SK-N-SH (cell line): ENCODE data around the gene RELT. TPM values are rescaled to one million over a fixed set of nuclear protein-coding genes. Genes with fewer than 3 reads are reported as not detected.

Experiments used
- CTCF ChIA-PET: fragments of 300-600, 350-600 bp; formaldehyde crosslinking; extraction: SDS; loops from one replicate; lab custom pipeline; 2021; lab: Yijun Ruan, JAX
- POLR2A ChIA-PET: fragments of 350-600 bp; sonication (Branson Sonifier 250); formaldehyde crosslinking; extraction: SDS; loops from one replicate; lab custom pipeline; 2020; ENCODE audit warnings: antibody characterized with exemption, inconsistent platforms; lab: Yijun Ruan, JAX
- DNase-seq: peaks from one replicate; pipeline ENCODE4 v3.0.0; 2012
- H2AFZ ChIP-seq: fragments of 200-600 bp; sonication (generic); 2 replicates; pipeline ENCODE4 v1.8.1; 2016; ENCODE audit warnings: antibody characterized with exemption, mild to moderate bottlenecking, low read depth
- H3F3A ChIP-seq: fragments of 200-600 bp; sonication (generic); replicated peaks from 2 replicates; pipeline ENCODE3; 2016; ENCODE audit warnings: antibody characterized with exemption, mild to moderate bottlenecking; ENCODE audit not compliant: insufficient read depth
- H3K27ac ChIP-seq, 2 experiments: fragments of 200-500 bp in 1 of 2; fragments of 200-600 bp in 1 of 2; sonication (Bioruptor generic) in 1 of 2; sonication (generic), shearing (Covaris generic) in 1 of 2; 2 replicates each; pipeline versions ENCODE4 v1.5.1 to v1.6.1; 2014 to 2016; ENCODE audit warnings: low read depth in 2 of 2, inconsistent platforms in 1 of 2, low read length in 1 of 2, mild to moderate bottlenecking in 1 of 2, mixed read lengths in 1 of 2
- H3K27me3 ChIP-seq: fragments of 200-600 bp; sonication (generic), shearing (Covaris generic); 2 replicates; pipeline ENCODE4 v1.6.1; 2016; ENCODE audit warnings: mixed run types; ENCODE audit not compliant: insufficient read depth
- H3K36me3 ChIP-seq, 2 experiments: fragments of 200-500 bp in 1 of 2; fragments of 200-600 bp in 1 of 2; sonication (Bioruptor generic) in 1 of 2; sonication (generic) in 1 of 2; replicated peaks in 1 of 2; 2 replicates each; pipeline versions ENCODE3 to v1.5.1; 2014 to 2016; ENCODE audit warnings: low read length in 1 of 2, mild to moderate bottlenecking in 1 of 2; ENCODE audit not compliant: insufficient read depth in 2 of 2, control insufficient read depth in 1 of 2
- H3K4me1 ChIP-seq, 2 experiments: fragments of 200-500 bp in 1 of 2; fragments of 200-600 bp in 1 of 2; sonication (Bioruptor generic) in 1 of 2; sonication (generic), shearing (Covaris generic) in 1 of 2; 2 replicates each; pipeline versions ENCODE4 v1.5.1 to v1.6.1; 2014 to 2016; ENCODE audit warnings: low read depth in 1 of 2, low read length in 1 of 2, mixed run types in 1 of 2; ENCODE audit not compliant: insufficient read depth in 2 of 2, control insufficient read depth in 1 of 2
- H3K4me2 ChIP-seq: fragments of 200-600 bp; sonication (generic), shearing (Covaris generic); 2 replicates; pipeline ENCODE4 v1.6.1; 2017; ENCODE audit warnings: mixed run types
- H3K4me3 ChIP-seq, 2 experiments: fragments of 200-500 bp in 1 of 2; fragments of 200-600 bp in 1 of 2; sonication (Bioruptor generic) in 1 of 2; sonication (generic), shearing (Covaris generic) in 1 of 2; 2 replicates each; pipeline versions ENCODE4 v1.5.1 to v1.8.1; 2014 to 2016; ENCODE audit warnings: low read depth in 2 of 2, inconsistent platforms in 1 of 2, low read length in 1 of 2, mild to moderate bottlenecking in 1 of 2, mixed read lengths in 1 of 2, moderate library complexity in 1 of 2
- H3K79me2 ChIP-seq: fragments of 200-600 bp; sonication (generic); 2 replicates; pipeline ENCODE4 v1.8.1; 2017; ENCODE audit warnings: mild to moderate bottlenecking; ENCODE audit not compliant: insufficient read depth
- H3K9ac ChIP-seq: fragments of 200-600 bp; sonication (generic); 2 replicates; pipeline ENCODE4 v1.6.1; 2017; ENCODE audit warnings: mixed run types
- H3K9me2 ChIP-seq: fragments of 200-600 bp; sonication (generic); 2 replicates; pipeline ENCODE4 v1.6.1; 2017; ENCODE audit warnings: mixed run types
- H3K9me3 ChIP-seq: fragments of 200-600 bp; sonication (generic); 2 replicates; pipeline ENCODE4 v1.6.1; 2017; ENCODE audit warnings: mixed run types, mild to moderate bottlenecking, moderate library complexity
- H4K20me1 ChIP-seq: fragments of 200-600 bp; sonication (generic); 2 replicates; pipeline ENCODE4 v1.6.1; 2017; ENCODE audit warnings: mild to moderate bottlenecking, mixed run types; ENCODE audit not compliant: insufficient read depth
- CHD2 ChIP-seq: fragments of 150-350 bp; IDR thresholded peaks from 2 replicates; pipeline ENCODE4 v1.6.1; 2018; ENCODE audit warnings: low read length; ENCODE audit not compliant: partially characterized antibody
- ELF1 ChIP-seq: IDR thresholded peaks from 2 replicates; pipeline ENCODE4 v1.4.0; 2012
- EP300 ChIP-seq, 2 experiments: IDR thresholded peaks; 2 replicates each; pipeline versions ENCODE4 v1.4.0 to v1.6.1; 2012; ENCODE audit warnings: borderline replicate concordance in 1 of 2, low read depth in 1 of 2, low read length in 1 of 2
- FOSL2 ChIP-seq: IDR thresholded peaks from 2 replicates; pipeline ENCODE4 v1.4.0; 2012; ENCODE audit warnings: low read depth, mild to moderate bottlenecking, moderate library complexity, borderline replicate concordance
- FOXJ3 ChIP-seq: sonication (generic); formaldehyde crosslinking; IDR thresholded peaks from 2 replicates; pipeline ENCODE4 v1.5.1; 2020; ENCODE audit warnings: mild to moderate bottlenecking, missing genetic modification reagents
- FOXM1 ChIP-seq: IDR thresholded peaks from 2 replicates; pipeline ENCODE4 v1.4.0; 2012; ENCODE audit warnings: low read depth, mild to moderate bottlenecking
- GABPA ChIP-seq: IDR thresholded peaks from 2 replicates; pipeline ENCODE4 v1.4.0; 2012; ENCODE audit warnings: low read depth, mild to moderate bottlenecking
- GATA2 ChIP-seq: sonication (generic); formaldehyde crosslinking; IDR thresholded peaks from 2 replicates; pipeline ENCODE4 v1.5.0; 2020; ENCODE audit warnings: mild to moderate bottlenecking, missing genetic modification reagents
- JUND ChIP-seq: IDR thresholded peaks from 2 replicates; pipeline ENCODE4 v1.4.0; 2012
- POLR2AphosphoS5 ChIP-seq: IDR thresholded peaks from 2 replicates; pipeline ENCODE4 v1.6.1; 2012; ENCODE audit warnings: low read depth, low read length
- RAD21 ChIP-seq: IDR thresholded peaks from 2 replicates; pipeline ENCODE4 v1.6.1; 2012; ENCODE audit warnings: mild to moderate bottlenecking, low read length
- RXRA ChIP-seq: IDR thresholded peaks from 2 replicates; pipeline ENCODE4 v1.4.0; 2012; ENCODE audit warnings: low read depth, mild to moderate bottlenecking, borderline replicate concordance
- WGBS: methylation state at CpG from one replicate; pipeline ENCODE4 v1.1.6; 2017; ENCODE audit warnings: low lambda C conversion rate; 5-methylcytosine and 5-hydroxymethylcytosine counted together
- polyA plus RNA-seq, 3 experiments: library from polyadenylated mRNA; depleted of rRNA; stranded (reverse); fragments of >200 nt; gene quantifications; 2 replicates each; pipeline ENCODE4 v1.2.3, GENCODE V29; 2012
- TF ChIP-seq, protein P1 (sequence below): fragments of 150-350 bp; IDR thresholded peaks from 2 replicates; pipeline ENCODE4 v1.6.1; 2017; ENCODE audit warnings: antibody characterized with exemption, low read length, low read depth, borderline replicate concordance
- TF ChIP-seq, protein P2 (sequence below): fragments of 200-600 bp; sonication (generic); IDR thresholded peaks from 2 replicates; pipeline ENCODE4 v1.6.1; 2017; ENCODE audit warnings: antibody characterized with exemption, mild to moderate bottlenecking, moderate library complexity
- TF ChIP-seq, protein P3 (sequence below): fragments of 150-350 bp; IDR thresholded peaks from 2 replicates; pipeline ENCODE4 v1.6.1; 2016; ENCODE audit warnings: mild to moderate bottlenecking, low read depth, low read length
- TF ChIP-seq, protein P4 (sequence below): IDR thresholded peaks from 2 replicates; pipeline ENCODE4; 2012
- TF ChIP-seq, protein P5 (sequence below): IDR thresholded peaks from 2 replicates; pipeline ENCODE4 v1.4.0; 2012; ENCODE audit warnings: low read depth, borderline replicate concordance
- TF ChIP-seq, protein P6 (sequence below): IDR thresholded peaks from 2 replicates; pipeline ENCODE4 v1.4.0; 2012; ENCODE audit warnings: low read depth

Gene RELT
- polyA plus RNA-seq, 1 of the 3 experiments (the other 2 are of a cell fraction), result 4.3 TPM

DNA sequence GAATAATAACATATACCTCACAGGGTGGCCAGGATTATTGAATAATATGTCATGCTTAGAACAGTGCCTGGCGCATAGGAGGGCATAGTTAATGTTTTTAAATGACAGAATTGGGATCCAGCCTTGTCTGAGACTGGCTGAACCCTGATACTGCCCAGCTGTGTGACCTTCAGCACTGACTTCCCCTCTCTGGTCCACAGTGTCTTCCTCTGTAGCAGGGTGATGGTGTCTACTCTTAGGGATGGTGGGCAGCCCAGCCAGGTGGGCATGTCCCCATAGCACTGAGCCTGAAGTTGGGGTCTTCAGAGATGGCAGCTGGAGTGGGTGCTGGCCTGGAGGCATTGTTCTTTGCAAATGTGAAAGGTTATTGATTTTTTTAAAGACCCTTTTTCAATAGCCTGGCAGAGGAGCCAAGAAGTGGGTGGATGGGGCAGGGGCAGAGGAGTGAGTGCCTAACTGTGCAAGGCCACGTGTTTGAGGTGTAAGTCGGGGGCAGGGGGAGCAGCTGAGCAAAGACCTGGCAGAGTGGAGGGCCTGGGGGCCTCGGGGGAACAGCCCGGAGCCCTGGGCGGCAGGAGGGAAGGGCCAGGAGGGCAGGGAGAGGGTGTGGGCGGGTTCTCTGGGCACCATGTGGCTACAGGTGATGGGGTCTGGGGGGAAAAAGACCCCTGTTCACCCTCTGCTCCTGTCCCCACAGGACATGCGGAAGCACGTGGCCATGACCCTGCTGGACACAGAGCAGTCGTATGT lies 29.8 kb upstream of the RELT start:
- DNase-seq, result no peak
- Histone ChIP-seq H3K4me2 (no peak overlapping the region), H2AFZ (no peak overlapping the region), H3K9me2 (no peaks in the 10 kb centered on the region), H3K27me3 (no peaks in the 10 kb centered on the region), H3K4me1 (peaks cover 0 to 34% of the 10 kb centered on the region in 2 experiments; a peak in 1 of 4 replicates), H3K79me2 (peaks cover 59% of the 10 kb centered on the region), H3K9me3 (no peaks in the 10 kb centered on the region), H4K20me1 (peaks cover 93% of the 10 kb centered on the region), H3K27ac (no peak overlapping the region), H3F3A (peaks cover 12% of the 10 kb centered on the region), H3K9ac (no peak overlapping the region), H3K4me3 (no peak overlapping the region), H3K36me3 (peaks cover 8 to 11% of the 10 kb centered on the region in 2 experiments)
- 90% methylated on average over 7 of the region's 10 CpGs for WGBS
- TF ChIP-seq GATA2 (CRISPR knock-in tag) (no peak), POLR2AphosphoS5 (no peak), FOXJ3 (CRISPR knock-in tag) (no peak), FOSL2 (no peak), RAD21 (no peak)
- TF ChIP-seq, protein P1, sequence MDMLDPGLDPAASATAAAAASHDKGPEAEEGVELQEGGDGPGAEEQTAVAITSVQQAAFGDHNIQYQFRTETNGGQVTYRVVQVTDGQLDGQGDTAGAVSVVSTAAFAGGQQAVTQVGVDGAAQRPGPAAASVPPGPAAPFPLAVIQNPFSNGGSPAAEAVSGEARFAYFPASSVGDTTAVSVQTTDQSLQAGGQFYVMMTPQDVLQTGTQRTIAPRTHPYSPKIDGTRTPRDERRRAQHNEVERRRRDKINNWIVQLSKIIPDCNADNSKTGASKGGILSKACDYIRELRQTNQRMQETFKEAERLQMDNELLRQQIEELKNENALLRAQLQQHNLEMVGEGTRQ, result no peak
- POLR2A ChIA-PET, result no interaction called here
- CTCF ChIA-PET, result interaction anchor here (1.0 to 9.7 kb wide), 3 partner anchors 39 to 314 kb away, joined by 3 to 144 read pairs (median 3); no protein-coding TSS in a partner anchor

DNA sequence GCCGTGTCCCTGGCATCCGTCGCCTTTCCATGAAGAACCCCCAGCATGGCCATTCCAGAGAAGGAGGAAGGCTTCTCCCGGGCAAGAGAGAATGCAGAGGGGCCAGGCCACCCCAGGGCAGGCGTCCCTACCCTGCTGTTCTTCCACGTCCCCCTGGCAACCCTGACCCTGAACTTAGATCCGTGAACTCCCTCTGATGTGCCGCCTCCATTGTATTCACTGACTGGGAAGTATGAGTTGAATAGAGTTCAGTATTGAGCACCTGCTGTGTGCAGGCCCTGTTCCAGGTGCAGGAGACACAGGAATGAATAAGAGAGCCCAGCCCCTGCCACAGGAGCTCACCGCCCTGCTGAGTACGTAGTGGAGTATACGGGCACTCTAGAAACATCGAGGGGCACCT lies 29.1 kb upstream of the RELT start:
- Histone ChIP-seq H3K27ac (no peak overlapping the region), H3K4me2 (no peak overlapping the region), H3K36me3 (peaks cover 6 to 11% of the 10 kb centered on the region in 2 experiments), H3F3A (peaks cover 13% of the 10 kb centered on the region), H3K27me3 (no peaks in the 10 kb centered on the region), H4K20me1 (peaks cover 93% of the 10 kb centered on the region), H3K79me2 (peaks cover 59% of the 10 kb centered on the region), H3K9me2 (no peaks in the 10 kb centered on the region), H3K9ac (no peak overlapping the region), H3K4me3 (no peak overlapping the region), H3K9me3 (no peaks in the 10 kb centered on the region), H3K4me1 (peaks cover 0 to 29% of the 10 kb centered on the region in 2 experiments; a peak in 1 of 4 replicates), H2AFZ (no peak overlapping the region)
- TF ChIP-seq FOXJ3 (CRISPR knock-in tag), result no peak
- TF ChIP-seq ELF1, result no peak
- TF ChIP-seq, protein P2, sequence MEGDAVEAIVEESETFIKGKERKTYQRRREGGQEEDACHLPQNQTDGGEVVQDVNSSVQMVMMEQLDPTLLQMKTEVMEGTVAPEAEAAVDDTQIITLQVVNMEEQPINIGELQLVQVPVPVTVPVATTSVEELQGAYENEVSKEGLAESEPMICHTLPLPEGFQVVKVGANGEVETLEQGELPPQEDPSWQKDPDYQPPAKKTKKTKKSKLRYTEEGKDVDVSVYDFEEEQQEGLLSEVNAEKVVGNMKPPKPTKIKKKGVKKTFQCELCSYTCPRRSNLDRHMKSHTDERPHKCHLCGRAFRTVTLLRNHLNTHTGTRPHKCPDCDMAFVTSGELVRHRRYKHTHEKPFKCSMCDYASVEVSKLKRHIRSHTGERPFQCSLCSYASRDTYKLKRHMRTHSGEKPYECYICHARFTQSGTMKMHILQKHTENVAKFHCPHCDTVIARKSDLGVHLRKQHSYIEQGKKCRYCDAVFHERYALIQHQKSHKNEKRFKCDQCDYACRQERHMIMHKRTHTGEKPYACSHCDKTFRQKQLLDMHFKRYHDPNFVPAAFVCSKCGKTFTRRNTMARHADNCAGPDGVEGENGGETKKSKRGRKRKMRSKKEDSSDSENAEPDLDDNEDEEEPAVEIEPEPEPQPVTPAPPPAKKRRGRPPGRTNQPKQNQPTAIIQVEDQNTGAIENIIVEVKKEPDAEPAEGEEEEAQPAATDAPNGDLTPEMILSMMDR, result no peak
- no peak for TF ChIP-seq GABPA
- TF ChIP-seq POLR2AphosphoS5, result no peak
- TF ChIP-seq JUND, result no peak
- TF ChIP-seq EP300 (IDR thresholded peaks at IDR 0.05; ENCODE audit: borderline replicate concordance in 1 of 2, low read depth in 1 of 2, low read length in 1 of 2), result no peak
- TF ChIP-seq, protein P3, sequence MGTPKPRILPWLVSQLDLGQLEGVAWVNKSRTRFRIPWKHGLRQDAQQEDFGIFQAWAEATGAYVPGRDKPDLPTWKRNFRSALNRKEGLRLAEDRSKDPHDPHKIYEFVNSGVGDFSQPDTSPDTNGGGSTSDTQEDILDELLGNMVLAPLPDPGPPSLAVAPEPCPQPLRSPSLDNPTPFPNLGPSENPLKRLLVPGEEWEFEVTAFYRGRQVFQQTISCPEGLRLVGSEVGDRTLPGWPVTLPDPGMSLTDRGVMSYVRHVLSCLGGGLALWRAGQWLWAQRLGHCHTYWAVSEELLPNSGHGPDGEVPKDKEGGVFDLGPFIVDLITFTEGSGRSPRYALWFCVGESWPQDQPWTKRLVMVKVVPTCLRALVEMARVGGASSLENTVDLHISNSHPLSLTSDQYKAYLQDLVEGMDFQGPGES, result no peak
- TF ChIP-seq, protein P4, sequence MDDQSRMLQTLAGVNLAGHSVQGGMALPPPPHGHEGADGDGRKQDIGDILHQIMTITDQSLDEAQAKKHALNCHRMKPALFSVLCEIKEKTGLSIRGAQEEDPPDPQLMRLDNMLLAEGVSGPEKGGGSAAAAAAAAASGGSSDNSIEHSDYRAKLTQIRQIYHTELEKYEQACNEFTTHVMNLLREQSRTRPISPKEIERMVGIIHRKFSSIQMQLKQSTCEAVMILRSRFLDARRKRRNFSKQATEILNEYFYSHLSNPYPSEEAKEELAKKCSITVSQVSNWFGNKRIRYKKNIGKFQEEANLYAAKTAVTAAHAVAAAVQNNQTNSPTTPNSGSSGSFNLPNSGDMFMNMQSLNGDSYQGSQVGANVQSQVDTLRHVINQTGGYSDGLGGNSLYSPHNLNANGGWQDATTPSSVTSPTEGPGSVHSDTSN, result no peak
- TF ChIP-seq, protein P5, sequence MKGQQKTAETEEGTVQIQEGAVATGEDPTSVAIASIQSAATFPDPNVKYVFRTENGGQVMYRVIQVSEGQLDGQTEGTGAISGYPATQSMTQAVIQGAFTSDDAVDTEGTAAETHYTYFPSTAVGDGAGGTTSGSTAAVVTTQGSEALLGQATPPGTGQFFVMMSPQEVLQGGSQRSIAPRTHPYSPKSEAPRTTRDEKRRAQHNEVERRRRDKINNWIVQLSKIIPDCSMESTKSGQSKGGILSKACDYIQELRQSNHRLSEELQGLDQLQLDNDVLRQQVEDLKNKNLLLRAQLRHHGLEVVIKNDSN, result no peak
- TF ChIP-seq CHD2, result no peak
- TF ChIP-seq RXRA, result no peak
- TF ChIP-seq, protein P6, sequence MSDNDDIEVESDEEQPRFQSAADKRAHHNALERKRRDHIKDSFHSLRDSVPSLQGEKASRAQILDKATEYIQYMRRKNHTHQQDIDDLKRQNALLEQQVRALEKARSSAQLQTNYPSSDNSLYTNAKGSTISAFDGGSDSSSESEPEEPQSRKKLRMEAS, result no peak
- no peak for TF ChIP-seq FOXM1
- TF ChIP-seq, protein P1, result no peak
- WGBS, result 97% methylated on average over 9 of the region's 12 CpGs
- DNase-seq, result no peak
- POLR2A ChIA-PET, result no interaction called here
- CTCF ChIA-PET, result interaction anchor here (1.3 to 9.7 kb wide), 3 partner anchors 40 to 44 kb away, joined by 3 to 144 read pairs (median 94); partner anchors contain the start of gene ARHGEF17
